ENCODE measurements around the gene LIPC.

LIPC gene

GRCh38 chr15:58479941-58480340, 48.1 kb downstream of the LIPC start:
- TF ChIP-seq, protein P1, sequence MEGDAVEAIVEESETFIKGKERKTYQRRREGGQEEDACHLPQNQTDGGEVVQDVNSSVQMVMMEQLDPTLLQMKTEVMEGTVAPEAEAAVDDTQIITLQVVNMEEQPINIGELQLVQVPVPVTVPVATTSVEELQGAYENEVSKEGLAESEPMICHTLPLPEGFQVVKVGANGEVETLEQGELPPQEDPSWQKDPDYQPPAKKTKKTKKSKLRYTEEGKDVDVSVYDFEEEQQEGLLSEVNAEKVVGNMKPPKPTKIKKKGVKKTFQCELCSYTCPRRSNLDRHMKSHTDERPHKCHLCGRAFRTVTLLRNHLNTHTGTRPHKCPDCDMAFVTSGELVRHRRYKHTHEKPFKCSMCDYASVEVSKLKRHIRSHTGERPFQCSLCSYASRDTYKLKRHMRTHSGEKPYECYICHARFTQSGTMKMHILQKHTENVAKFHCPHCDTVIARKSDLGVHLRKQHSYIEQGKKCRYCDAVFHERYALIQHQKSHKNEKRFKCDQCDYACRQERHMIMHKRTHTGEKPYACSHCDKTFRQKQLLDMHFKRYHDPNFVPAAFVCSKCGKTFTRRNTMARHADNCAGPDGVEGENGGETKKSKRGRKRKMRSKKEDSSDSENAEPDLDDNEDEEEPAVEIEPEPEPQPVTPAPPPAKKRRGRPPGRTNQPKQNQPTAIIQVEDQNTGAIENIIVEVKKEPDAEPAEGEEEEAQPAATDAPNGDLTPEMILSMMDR (IDR thresholded peaks at IDR 0.05; ENCODE audit: low read depth, low read length) = no peak
- no peak for DNase-seq (ENCODE audit: extremely low read depth, low read depth)

GRCh38 chr15:58483376-58483775, 51.6 kb downstream of the LIPC start:
- TF ChIP-seq, protein P1 (IDR thresholded peaks at IDR 0.05; ENCODE audit: low read depth, low read length) = no peak
- no peak for DNase-seq (ENCODE audit: extremely low read depth, low read depth)

DNA sequence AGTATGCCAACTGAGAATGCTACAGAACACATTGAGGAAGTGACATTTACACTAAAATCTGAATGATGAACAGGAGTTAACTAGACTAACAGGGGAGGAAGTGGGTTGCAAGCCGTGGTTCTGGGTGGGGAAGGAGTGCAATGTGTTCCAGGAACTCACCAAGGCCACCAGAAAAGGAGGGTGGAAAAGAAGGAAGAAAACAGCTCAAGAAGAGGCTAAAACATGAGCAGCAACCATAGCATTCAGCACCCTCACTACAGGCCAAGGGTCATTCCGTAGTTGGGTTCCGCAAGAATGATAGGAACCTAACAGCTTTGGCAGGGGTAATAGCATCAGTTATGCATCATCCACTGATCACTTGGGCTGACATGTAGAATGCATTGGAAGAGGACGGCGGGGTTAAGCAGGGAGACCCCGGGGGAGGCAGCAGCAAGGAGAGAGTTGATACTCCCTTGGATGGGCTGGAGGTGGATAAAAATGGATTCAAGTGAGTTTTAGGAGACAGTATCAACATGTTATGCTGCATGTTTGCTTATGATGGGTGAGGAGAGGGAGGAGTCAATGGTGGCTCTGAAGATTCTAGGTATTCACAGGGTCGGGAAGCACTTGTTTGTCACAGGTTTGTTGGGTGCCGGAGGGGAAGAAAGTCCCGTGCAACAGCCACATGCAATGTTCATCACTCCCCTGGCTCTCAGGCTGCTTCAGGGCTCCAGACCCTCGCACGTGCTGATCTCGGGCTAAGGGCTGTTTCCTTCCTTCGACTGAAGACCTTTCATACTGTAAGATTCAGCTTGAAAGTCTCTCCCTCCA, 53.2 kb downstream of the LIPC start:
- DNase-seq (ENCODE audit: extremely low read depth, low read depth) = no peak
- TF ChIP-seq, protein P1 (IDR thresholded peaks at IDR 0.05; ENCODE audit: low read depth, low read length) = no peak

GRCh38 chr15:58486062-58486461, 54.3 kb downstream of the LIPC start:
- DNase-seq (ENCODE audit: extremely low read depth, low read depth) = no peak
- TF ChIP-seq, protein P1 (IDR thresholded peaks at IDR 0.05; ENCODE audit: low read depth, low read length) = no peak

- no peak for DNase-seq (ENCODE audit: extremely low read depth, low read depth)
- TF ChIP-seq, protein P1 (IDR thresholded peaks at IDR 0.05; ENCODE audit: low read depth, low read length) = no peak
Measured at GRCh38 chr15:58486564-58486963, 54.8 kb downstream of the LIPC start.

GRCh38 chr15:58487041-58487723, 55.4 kb downstream of the LIPC start:
- peak; percentile 14 for DNase-seq (ENCODE audit: extremely low read depth, low read depth)
- TF ChIP-seq, protein P1 (IDR thresholded peaks at IDR 0.05; ENCODE audit: low read depth, low read length) = no peak

- no peak for DNase-seq (ENCODE audit: extremely low read depth, low read depth)
Measured at GRCh38 chr15:58487724-58488120, 55.9 kb downstream of the LIPC start.

More at GRCh38 chr15:58487724-58488120, 55.9 kb downstream of the LIPC start:
- TF ChIP-seq, protein P1 (IDR thresholded peaks at IDR 0.05; ENCODE audit: low read depth, low read length) = no peak
